ENCODE data around the gene CARMIL1.

CARMIL1 gene

GRCh38 chr6:25484900-25485299 lies 205.7 kb downstream of the CARMIL1 start:
- DNase-seq, result no peak

DNA sequence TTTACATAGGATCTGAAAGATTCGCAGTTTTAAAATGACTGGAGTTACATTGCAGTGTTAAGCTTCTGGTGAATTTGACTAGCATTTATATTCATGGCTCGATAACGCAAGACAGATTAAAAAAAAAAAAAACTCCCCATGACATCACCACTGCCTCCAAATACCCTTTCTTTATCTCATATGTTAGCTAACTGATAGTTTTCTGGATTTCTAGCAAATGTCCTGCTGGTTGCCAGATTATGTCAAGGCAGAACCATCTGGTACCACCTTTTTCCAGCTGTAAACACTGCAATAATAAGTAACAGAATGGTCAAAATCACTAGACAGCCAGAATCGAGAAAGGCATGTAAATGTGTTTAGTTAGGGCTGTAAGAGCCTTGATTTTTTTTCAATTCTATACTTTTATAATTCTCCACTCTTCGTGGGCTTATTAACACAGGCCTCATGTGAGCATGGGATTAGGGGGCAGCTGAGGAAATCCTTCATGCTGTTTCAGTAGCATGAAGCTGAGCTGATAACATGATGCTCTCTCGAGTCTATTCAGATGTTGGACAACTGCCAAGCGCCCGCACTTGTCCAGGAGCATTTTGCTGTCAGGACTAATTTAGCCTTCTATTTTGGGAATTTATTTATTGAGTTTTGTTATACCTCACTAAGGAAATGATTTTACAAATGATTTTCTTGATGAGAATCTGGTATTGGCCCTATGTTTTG lies 206.8 kb downstream of the CARMIL1 start:
- peak; percentile 36 for DNase-seq

DNA sequence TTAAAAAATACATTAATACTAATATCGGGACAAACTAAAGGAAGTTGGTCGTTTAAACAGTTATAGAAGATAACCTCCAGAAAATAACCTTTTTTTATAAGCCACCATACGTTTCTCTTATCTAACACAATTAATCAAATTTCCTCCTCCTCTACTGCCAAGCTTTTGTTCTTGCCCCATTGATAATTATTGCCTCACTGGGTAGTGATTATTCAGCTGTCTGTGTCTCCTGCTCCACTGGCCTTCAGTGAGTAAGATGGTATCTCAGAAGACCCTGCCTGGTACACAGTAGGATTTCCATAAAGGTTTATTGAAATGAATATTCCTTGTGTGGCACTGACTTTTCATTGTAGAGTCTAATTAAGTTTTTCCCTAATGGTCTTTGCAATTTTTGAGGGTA lies 207.4 kb downstream of the CARMIL1 start:
- no peak for DNase-seq

- no peak for DNase-seq
Observed at GRCh38 chr6:25487012-25487411, 207.8 kb downstream of the CARMIL1 start.

- no peak for DNase-seq
Observed at GRCh38 chr6:25488156-25488555, 209.0 kb downstream of the CARMIL1 start.

DNA sequence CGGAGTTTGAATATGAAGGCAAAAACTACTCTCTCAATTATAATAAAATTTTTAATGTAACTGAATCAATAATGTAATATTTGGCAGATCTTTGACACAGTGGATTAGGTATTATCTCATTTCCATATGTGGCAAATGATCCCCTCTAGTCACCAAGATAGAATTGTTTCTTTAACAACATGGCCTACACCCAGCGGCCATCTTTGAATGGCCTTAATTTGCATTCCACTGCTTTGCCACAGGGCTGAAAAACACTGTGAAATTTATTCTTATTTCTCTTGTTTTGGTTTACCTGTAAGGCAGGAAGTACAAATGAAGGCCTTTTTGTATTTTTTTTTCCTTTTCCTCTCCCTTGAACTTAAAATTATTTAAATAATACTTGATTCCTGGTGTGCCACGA lies 210.2 kb downstream of the CARMIL1 start:
- no peak for DNase-seq

DNA sequence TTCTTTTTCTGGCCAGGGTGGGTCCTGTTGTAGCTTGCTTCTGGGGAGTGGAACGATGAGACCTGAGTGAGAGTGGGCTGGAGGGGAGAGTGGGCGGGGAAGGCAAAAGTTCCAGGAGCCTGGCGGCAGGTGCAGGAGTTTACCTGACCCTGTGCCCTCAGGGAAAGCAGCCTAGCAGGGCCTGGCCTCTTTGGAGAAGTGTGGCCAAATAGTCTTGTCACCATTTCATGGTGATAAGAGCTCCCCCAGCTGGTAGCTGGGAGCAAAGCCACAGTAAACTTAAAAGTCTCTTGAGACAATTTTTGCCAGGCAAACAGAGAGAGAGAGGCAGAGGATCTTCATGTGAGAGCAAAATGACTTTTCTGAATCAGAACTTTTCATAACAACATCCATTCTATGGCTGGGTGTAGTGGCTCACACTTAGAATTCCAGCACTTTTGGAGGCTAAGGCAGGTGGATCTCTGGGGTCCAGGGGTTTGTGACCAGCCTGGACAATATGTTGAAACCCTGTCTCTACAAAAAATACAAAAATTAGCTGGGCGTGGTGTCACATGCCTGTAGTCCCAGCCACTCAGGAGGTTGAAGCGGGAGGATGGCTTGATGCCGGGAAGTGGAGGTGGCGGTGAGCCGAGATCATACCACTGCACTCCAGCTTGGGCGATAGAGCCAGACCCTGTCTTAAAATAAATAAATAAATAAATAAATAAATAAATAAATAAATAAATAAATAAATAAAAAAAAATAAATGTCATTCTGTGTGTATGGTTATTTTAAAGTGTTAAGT lies 211.0 kb downstream of the CARMIL1 start:
- DNase-seq, result peak; percentile 63

GRCh38 chr6:25492951-25493350 lies 213.8 kb downstream of the CARMIL1 start:
- no peak for DNase-seq

- DNase-seq, result no peak
Observed at GRCh38 chr6:25494469-25494868, 215.3 kb downstream of the CARMIL1 start.

DNA sequence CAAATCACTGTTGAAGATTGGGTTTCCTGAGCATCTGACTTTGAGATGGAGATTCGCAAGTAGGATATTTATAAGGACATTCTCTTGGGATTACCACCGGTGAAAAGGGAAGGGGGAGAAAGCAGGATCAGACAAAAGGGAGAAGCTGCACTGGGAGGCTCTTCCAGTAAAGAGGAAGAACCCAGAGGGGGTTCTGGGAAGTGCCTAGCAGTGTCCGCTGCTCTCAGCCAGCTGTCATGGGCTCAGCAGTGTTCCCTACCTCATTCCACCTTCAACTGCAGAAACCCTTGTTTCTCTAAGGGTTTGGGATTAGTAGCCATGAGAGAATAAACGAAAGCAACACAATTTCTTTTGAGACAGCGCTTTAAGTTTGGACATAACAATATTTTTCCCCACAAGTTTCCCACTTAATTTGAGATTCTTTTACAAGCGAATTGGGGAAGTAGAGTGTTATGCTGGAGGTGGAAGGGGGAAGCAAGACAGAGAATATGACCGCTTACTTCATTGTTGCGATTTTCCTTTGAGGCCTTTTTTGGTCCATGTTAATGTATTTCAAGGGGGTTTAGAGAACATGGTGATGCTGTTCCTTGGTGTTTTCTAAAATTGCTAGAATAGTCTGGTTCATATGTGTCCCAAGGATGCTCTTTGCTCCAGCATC lies 218.3 kb downstream of the CARMIL1 start:
- DNase-seq, result no peak

DNA sequence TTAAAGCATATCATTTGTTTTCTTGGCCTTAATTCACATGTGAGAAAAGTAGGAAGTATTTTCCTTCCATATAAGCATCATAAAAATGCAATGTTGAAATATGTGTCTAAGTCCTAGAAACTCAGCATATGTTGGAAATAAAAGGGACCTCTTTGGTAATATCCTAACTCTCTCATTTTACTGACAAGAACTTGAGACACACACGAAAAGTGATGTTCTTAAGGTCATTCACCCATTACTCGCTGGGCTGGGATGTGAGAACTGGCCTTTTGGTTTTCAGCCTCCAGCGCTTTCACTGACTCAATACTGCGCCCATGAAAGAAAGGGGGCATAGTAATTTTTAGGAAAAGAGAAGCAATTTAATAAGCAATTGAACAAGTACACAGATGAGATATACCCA lies 219.3 kb downstream of the CARMIL1 start:
- DNase-seq, result no peak

DNA sequence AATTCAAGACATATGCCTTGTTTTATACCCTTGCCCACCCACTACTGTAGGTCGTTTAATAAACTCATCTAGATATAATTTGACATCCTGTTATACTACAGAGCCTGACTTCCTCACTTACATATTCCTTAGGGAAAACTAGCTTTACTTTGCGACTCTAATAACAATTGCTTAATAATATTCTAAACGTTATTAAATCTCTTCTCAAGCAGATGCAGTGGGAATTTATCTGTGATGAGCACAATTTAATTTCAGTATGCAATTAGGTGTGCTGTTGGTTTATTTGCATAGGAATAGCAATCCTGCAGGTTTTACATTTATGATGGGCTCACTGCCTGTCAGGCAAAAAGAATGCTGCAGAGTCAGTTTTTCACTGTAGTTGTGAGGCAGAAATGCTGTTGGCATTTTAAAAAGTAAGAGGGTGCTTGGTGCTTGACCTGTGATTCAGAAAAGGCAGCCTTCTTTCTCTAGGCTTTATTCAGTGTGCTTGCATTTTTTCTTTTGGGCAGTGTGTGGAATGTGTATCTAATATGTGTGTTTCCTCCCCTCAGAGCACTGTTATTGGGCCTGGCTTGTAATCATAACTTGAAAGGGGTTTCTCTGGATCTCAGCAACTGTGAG lies 220.6 kb downstream of the CARMIL1 start:
- no peak for DNase-seq

- DNase-seq, result no peak
Observed at GRCh38 chr6:25503686-25504085, 224.5 kb downstream of the CARMIL1 start.

DNA sequence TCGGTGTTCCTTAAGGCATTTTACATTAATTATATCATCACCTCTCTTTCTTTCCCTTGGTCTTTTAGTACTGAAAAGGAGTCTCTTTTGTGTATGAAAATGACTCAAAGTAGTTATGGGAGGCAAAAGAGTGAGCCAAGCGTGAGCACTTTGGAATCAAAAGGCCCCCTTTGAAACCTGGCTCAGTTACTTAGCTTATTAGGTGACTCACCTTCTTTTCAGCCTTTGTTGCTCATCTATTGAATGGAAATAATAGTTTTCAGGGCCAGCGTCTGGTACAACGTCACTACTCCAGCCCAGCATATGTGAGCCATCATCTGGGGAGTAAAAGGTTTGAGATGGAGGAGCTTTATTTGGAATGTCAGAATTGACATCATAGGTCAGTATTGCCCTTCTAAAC lies 225.5 kb downstream of the CARMIL1 start:
- no peak for DNase-seq

GRCh38 chr6:25506020-25506419 lies 226.8 kb downstream of the CARMIL1 start:
- no peak for DNase-seq

DNA sequence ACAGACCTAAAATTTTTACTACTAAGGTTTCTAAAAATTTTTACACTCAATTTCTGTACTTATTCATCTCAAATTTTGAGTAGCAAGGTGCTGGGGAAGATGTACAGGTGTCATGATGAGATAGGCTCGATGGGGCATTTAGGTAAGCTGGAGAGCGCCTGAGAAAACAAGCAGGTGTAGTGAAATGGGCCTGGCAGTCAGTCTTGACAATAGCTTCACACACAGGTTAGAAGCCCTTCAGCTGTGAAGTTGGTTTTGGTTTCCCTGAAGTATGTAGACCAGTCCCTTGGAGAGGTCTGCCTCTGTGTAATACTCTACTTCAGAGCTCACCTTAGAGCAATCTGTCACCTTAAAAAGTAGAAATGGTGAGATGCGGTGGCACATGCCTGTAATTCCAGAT lies 228.9 kb downstream of the CARMIL1 start:
- DNase-seq, result no peak

DNA sequence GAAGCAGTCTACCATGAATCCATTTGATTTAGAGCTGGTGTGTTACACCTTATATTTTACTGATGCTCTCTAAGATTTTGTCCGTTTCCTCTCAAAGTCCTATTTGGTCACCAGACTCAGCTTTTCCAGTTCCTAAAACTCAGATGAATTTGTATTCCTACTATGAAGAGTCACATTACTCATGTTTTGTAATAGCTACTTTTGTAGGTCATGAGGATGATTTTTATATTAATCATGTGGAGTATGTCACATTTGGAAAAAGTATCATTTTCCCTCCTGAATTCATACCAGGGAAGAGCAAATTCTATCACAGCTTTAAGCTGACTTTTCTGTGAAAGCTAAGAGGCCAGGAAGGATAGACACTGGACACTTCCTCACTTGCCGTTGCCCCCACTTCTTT lies 232.2 kb downstream of the CARMIL1 start:
- no peak for DNase-seq

DNA sequence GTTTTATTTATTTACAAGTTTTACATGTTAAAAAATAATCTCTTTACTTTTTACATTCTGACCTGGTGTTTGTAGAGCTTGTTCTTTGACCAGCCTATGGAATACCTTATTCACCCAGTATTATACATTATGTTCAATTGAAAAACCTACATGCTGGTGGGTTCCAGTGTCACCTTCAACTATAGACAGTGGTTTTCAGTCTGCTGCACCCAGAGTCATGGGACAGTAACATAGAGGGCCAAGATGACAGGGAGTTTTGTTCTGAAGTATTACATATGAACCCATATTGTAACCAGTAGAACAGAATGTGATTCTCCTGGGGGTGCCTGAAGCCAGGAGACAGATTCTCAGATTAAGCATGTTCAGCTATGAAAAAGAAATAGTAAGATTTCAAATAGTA lies 233.4 kb downstream of the CARMIL1 start:
- DNase-seq, result no peak

DNA sequence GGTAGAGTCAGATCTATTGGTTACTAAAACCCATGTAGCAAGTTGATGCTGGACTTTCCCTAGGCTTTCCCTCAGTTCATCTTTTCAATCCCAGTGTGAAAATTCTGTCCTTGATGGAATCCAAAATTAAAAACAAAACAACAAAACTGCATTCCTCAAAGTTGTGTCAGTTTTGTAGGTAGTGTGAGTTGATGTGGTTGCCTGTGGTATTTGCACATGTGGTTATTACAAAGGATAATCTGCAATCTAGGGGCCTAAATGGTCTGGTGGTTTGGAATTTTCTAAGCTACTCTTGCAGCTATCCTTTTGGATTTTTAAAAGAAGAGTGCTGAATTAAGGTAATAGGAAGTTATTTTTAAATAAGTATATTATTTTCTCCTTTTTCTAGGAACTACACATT lies 240.7 kb downstream of the CARMIL1 start:
- no peak for DNase-seq

DNA sequence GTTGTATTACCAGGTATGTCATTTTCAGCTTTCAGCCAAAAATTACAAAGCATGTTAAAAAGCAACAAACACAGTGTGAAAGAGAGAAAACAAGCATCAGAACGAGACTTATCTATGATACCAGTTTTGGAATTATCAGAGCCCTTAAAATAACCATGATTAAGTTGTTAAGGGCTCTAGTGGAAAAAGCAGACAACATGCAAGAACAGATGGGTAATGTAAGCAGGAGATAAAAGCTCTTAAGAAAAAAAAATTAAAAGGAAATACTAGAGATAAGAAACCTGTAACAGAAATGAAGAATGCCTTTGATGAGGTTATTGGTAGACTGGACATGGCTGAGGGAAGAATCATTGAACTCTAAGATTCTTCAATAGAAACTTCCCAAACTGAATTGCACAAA lies 245.4 kb downstream of the CARMIL1 start:
- DNase-seq, result no peak

DNA sequence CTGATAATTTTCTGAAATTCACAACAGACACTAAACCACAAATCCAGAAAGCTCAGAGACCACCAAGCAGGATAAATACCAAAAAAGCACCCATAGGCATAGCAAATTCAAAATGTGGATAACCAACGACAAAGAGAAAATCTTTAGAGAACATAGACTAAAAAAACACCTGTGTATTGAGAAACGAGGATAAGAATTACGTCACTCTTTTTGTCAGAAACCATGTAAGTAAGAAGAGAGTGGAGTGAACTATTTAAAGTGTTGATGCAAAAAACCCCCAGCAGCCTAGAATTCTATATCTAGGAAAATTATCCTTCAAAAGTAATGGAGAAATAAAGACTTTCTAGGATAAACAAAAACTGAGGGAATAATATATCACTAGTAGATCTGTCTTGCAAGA lies 245.9 kb downstream of the CARMIL1 start:
- no peak for DNase-seq

DNA sequence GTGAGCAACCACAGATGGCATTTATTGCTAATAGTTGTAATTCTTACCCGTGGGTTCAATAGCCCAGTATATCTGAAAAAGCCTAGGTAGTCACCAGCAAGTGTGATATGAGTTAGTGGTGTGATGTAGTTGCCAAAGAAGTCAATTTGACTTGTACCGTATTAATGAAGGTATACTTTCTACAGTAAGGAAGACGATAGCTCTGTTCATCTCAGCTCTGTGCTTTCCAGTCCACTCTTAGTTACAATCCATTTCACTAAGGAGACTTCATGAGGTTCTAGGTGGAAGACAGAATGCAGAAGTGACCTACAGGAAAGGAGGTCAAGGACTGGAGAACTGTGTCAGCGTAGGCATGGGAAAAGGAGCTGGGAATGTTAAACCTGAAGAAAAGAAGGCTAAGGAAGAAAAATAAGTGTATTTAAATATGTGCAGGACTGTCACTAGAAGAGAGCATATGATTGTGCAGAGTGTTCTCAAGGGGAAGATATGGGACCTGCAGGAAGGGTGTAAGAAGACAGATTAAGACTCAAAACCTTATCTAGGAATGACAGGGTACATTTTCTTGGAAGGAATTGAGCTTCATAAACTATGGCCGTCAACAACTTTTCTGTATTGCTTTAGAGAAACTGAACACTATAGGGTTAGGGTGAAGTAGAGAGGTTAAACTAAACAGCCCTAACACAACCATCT lies 255.9 kb downstream of the CARMIL1 start:
- DNase-seq, result no peak

- DNase-seq, result no peak
Observed at GRCh38 chr6:25535632-25536225, 256.6 kb downstream of the CARMIL1 start.
